ENCODE measurements around the gene MDC1. TPM values are rescaled to one million over a fixed set of nuclear protein-coding genes. Genes with fewer than 3 reads are reported as not detected.

Gene MDC1
- total and polyA plus RNA-seq, 2 of the 13 experiments (the other 11 are each of a cell fraction or from before 2014, with no cell fraction given), result 8.4 to 14.0 TPM

DNA sequence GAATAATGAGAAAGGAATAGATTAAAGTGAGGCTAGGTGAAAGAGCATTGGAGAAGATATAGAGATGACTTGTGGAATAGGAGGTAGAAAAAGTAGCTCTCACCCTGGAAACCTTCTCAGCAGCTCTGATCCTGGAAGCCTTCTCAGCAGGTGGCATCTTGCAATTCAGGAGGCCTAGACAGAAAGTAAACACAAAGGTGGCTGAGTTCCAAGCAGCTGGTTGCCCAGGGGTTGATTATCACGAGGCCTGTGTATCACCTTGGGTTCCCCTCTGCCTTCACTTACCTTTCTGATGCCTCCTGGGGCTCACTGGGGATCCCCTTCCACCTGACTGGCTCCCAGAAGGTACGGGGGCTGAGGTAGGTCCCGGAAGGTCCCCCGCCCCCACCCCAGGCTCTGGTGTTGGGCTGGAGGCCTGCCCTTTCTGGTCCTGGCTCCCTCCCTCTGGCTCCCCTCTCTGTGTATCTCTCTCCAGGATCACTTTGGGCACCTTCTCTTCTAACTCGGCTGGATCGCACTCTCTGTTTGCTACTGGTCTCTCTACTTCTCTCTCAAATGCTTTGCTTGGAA is 9.7 kb downstream of the MDC1 start:
- Histone ChIP-seq H3K9ac (ENCODE audit: insufficient read depth, low read depth, low read length) (no peak overlapping the region), H3K27me3 (ENCODE audit: control insufficient read depth in 1 of 2, insufficient read depth in 2 of 2, low read length in 2 of 2) (no peaks in the 10 kb centered on the region), H3K4me3 (replicated peaks in 1 of 3; ENCODE audit: insufficient read depth in 1 of 3, low read depth in 2 of 3, low read length in 3 of 3) (no peak overlapping the region), H3K27ac (ENCODE audit: extremely low read length, insufficient read depth, low read length) (no peak overlapping the region), H3K4me2 (ENCODE audit: low read depth, low read length) (no peak overlapping the region), H3K4me1 (ENCODE audit: insufficient read depth, low read length) (peaks cover 7% of the 10 kb centered on the region; the same call in 1 of the 2 replicates), H2AFZ (ENCODE audit: low read length) (no peak overlapping the region), H4K20me1 (ENCODE audit: insufficient read depth, low read length) (no peaks in the 10 kb centered on the region), H3K79me2 (ENCODE audit: insufficient read depth, low read length) (no peaks in the 10 kb centered on the region), H3K9me3 (ENCODE audit: low read length) (no peaks in the 10 kb centered on the region), H3K36me3 (replicated peaks in 1 of 2; ENCODE audit: control insufficient read depth in 1 of 2, insufficient read depth in 2 of 2, low read length in 2 of 2) (peaks cover 15 to 70% of the 10 kb centered on the region in 2 experiments)
- ATAC-seq (no peak), FAIRE-seq (no peak), DNase-seq (ENCODE audit: low spot score) (no peak)
- 94% methylated on average over 5 of the region's 6 CpGs for WGBS (ENCODE audit: low lambda C conversion rate)
- ChIA-PET CTCF (ENCODE audit: low intra/inter-chr PET ratio, low total read pairs) (no interaction called here), POLR2A (interaction anchor here (1.4 kb wide), 1 partner anchor 10 kb away, joined by 6 read pairs; the partner anchor contains the start of gene MDC1)
- TF ChIP-seq, protein P1, sequence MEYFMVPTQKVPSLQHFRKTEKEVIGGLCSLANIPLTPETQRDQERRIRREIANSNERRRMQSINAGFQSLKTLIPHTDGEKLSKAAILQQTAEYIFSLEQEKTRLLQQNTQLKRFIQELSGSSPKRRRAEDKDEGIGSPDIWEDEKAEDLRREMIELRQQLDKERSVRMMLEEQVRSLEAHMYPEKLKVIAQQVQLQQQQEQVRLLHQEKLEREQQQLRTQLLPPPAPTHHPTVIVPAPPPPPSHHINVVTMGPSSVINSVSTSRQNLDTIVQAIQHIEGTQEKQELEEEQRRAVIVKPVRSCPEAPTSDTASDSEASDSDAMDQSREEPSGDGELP (IDR thresholded peaks at IDR 0.05; ENCODE audit: borderline replicate concordance, low read depth), result peak; percentile 36; the same call in 1 of the 2 replicates
- TF ChIP-seq KLF6 (CRISPR knock-in tag; IDR thresholded peaks at IDR 0.05), result no peak
- TF ChIP-seq RBFOX2 (IDR thresholded peaks at IDR 0.05; ENCODE audit: low read depth, low read length), result 0 out of 2 replicates have a peak, but pooled peaks have one; percentile 21
- no peak for TF ChIP-seq SRSF4 (IDR thresholded peaks at IDR 0.05; ENCODE audit: low read depth, low read length, poor library complexity, severe bottlenecking)
- TF ChIP-seq PITX1 (CRISPR knock-in tag; IDR thresholded peaks at IDR 0.05), result no peak
- in situ Hi-C loops (cut with HindIII; ENCODE audit: extremely low pct_ligation_motif_present, low pct_unique_long_range_greater_than_20kb) (no loop called here), intact Hi-C loops (cut with micrococcal nuclease; ENCODE audit: unreplicated experiment) (no loop called here)
- no TSS peak for BruUV-seq (replicated peaks)

DNA sequence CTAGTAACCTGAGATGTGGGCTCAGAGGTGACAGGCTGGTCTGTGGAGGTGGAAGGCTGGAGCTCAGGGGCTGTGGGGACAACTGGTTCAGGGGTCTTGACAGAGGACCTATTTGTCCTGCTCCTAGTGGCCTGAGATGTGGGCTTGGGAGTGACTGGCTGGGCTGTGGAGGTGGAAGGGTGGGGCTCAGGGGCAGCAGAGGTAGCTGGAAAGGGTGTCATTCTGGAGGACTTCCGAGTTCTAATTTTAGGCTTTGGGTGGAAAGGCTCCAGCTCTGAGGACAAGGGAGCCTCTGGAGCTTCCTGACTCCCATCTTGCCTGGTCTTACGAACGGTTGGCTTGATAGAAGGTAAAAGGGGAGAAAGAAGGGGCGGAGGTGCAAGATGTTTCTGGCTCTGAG is 11.5 kb downstream of the MDC1 start:
- in situ Hi-C loops (cut with HindIII; ENCODE audit: extremely low pct_ligation_motif_present, low pct_unique_long_range_greater_than_20kb) (no loop called here), intact Hi-C loops (cut with micrococcal nuclease; ENCODE audit: unreplicated experiment) (no loop called here)
- Histone ChIP-seq H3K27me3 (ENCODE audit: control insufficient read depth in 1 of 2, insufficient read depth in 2 of 2, low read length in 2 of 2) (no peaks in the 10 kb centered on the region), H4K20me1 (ENCODE audit: insufficient read depth, low read length) (no peaks in the 10 kb centered on the region), H3K27ac (ENCODE audit: extremely low read length, insufficient read depth, low read length) (no peak overlapping the region), H3K79me2 (ENCODE audit: insufficient read depth, low read length) (no peaks in the 10 kb centered on the region), H3K36me3 (replicated peaks in 1 of 2; ENCODE audit: control insufficient read depth in 1 of 2, insufficient read depth in 2 of 2, low read length in 2 of 2) (peaks cover 3 to 55% of the 10 kb centered on the region in 2 experiments), H3K9ac (ENCODE audit: insufficient read depth, low read depth, low read length) (no peak overlapping the region), H3K4me2 (ENCODE audit: low read depth, low read length) (no peak overlapping the region), H3K4me3 (replicated peaks in 1 of 3; ENCODE audit: insufficient read depth in 1 of 3, low read depth in 2 of 3, low read length in 3 of 3) (no peak overlapping the region), H2AFZ (ENCODE audit: low read length) (no peak overlapping the region), H3K4me1 (ENCODE audit: insufficient read depth, low read length) (peaks cover 8% of the 10 kb centered on the region; the same call in 1 of the 2 replicates), H3K9me3 (ENCODE audit: low read length) (no peaks in the 10 kb centered on the region)
- FAIRE-seq, result no peak
- no peak for DNase-seq (ENCODE audit: low spot score)
- CTCF ChIA-PET (ENCODE audit: low intra/inter-chr PET ratio, low total read pairs), result no interaction called here
- POLR2A ChIA-PET, result interaction anchor here (1.3 to 1.5 kb wide), 2 partner anchors 12 to 15 kb away, joined by 5 to 8 read pairs; partner anchors contain the start of genes MDC1 and NRM
- WGBS (ENCODE audit: low lambda C conversion rate), result 96% methylated on average over 4 of the region's 4 CpGs
- BruUV-seq (replicated peaks), result no TSS peak
- no peak for ATAC-seq
- TF ChIP-seq, protein P2, sequence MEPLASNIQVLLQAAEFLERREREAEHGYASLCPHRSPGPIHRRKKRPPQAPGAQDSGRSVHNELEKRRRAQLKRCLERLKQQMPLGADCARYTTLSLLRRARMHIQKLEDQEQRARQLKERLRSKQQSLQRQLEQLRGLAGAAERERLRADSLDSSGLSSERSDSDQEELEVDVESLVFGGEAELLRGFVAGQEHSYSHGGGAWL (CRISPR knock-in tag; IDR thresholded peaks at IDR 0.05), result no peak
- TF ChIP-seq KLF9 (CRISPR knock-in tag; IDR thresholded peaks at IDR 0.05; ENCODE audit: low read depth), result no peak
- TF ChIP-seq, protein P3, sequence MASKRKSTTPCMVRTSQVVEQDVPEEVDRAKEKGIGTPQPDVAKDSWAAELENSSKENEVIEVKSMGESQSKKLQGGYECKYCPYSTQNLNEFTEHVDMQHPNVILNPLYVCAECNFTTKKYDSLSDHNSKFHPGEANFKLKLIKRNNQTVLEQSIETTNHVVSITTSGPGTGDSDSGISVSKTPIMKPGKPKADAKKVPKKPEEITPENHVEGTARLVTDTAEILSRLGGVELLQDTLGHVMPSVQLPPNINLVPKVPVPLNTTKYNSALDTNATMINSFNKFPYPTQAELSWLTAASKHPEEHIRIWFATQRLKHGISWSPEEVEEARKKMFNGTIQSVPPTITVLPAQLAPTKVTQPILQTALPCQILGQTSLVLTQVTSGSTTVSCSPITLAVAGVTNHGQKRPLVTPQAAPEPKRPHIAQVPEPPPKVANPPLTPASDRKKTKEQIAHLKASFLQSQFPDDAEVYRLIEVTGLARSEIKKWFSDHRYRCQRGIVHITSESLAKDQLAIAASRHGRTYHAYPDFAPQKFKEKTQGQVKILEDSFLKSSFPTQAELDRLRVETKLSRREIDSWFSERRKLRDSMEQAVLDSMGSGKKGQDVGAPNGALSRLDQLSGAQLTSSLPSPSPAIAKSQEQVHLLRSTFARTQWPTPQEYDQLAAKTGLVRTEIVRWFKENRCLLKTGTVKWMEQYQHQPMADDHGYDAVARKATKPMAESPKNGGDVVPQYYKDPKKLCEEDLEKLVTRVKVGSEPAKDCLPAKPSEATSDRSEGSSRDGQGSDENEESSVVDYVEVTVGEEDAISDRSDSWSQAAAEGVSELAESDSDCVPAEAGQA (IDR thresholded peaks at IDR 0.05; ENCODE audit: low read depth), result no peak
- TF ChIP-seq, protein P3 (CRISPR knock-in tag; IDR thresholded peaks at IDR 0.05; ENCODE audit: borderline replicate concordance), result no peak

Measured in HepG2 (cell line).